DMS114 treated with DMSO at 0.1 percent for 48 hours (cell line): ENCODE measurements around the gene VAMP2.

Experiments used
- DNase-seq: peaks from one replicate; lab custom pipeline; 2025; ENCODE audit not compliant: unreplicated experiment; lab: John Stamatoyannopoulos, UW

VAMP2 gene

GRCh38 chr17:8124350-8125153, 38.2 kb downstream of the VAMP2 start:
- DNase-seq: no peak

- no peak for DNase-seq
These were observed 38.9 kb downstream of the VAMP2 start, which contains the start of gene HES7 for GRCh38 chr17:8123695-8124349. TSS of gene HES7 (minus strand) at chr17:8124106. CDS start at chr17:8124084, 22 bp downstream.

GRCh38 chr17:8122924-8123694, 39.6 kb downstream of the VAMP2 start:
- DNase-seq: no peak

GRCh38 chr17:8122422-8122923, 40.3 kb downstream of the VAMP2 start:
- no peak for DNase-seq

DNA sequence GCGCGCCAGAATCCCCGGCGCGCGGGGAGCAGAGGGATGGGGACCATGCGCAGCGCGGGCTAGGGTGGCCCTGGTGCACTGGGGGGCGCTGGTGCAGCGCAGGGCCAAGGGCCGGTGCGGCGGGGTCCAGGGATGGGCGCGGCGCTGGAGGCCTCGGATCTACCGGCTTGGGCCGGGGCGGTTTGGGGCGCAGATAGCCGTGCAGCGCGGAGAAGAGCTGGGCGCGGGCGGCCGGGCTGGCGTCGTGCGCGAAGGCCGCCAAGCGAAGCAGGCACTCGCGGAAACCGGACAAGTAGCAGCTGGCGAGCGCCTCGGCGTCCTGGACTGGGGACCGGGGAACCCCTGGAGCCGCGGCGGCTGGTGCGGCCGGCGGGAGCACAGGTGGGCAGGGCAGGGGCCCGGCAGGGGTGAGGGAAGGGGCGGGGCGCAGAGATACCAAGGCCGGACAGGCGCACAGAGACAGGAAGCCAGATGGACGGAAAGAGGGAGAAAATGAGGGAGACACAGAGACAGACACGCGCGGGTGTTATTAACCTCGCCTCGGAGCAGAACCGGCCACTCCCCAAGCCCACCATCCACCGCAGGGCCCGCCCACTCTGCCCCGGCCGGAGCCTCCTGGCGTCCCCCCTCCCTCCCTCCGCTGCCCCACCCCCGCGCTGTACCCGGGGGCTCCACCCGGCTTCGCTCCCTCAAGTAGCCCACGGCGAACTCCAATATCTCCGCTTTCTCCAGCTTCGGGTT, 40.9 kb downstream of the VAMP2 start:
- peak; percentile 50 for DNase-seq

- DNase-seq: no peak
These were observed 41.4 kb downstream of the VAMP2 start for GRCh38 chr17:8121407-8121680.

- DNase-seq: peak; percentile 76
These were observed 42.0 kb downstream of the VAMP2 start for GRCh38 chr17:8120520-8121406.

GRCh38 chr17:8119581-8120519, 42.9 kb downstream of the VAMP2 start:
- peak; percentile 90 for DNase-seq

DNA sequence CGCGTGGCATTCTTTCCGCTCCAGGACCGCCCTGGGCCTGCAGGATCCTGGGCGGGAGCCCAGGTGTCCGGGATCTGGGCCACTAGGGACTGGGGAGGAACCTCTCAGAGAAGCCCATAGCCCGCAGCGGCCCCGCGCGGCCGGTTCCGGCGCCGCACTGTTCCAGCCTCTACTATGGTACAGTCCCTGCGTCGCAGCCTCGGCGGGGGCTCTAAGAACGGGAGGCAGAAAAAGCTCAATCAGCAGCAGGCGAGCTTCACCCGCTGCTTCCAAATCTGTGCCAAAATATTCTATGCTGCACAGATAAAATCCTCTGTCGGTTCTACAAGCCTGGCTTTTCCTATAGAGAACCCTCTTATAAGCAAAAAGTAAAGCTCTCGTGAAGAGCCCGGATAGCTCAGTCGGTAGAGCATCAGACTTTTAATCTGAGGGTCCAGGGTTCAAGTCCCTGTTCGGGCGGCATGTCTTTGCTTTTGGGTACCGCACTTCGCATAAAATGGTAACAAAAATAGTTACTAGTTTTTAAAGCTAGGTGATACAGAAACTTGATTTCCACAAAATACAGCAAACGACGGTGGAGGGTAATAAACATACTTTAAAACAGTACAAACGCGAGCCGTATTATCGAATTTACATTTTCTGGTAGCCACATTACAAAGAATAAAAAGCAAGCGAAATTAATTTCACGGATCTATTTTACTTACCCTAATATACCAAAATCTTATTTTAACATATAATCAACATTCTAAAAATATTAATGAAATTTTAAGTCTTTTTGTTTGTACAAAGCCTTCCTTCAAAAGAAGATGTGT, 43.8 kb downstream of the VAMP2 start:
- DNase-seq: peak; percentile 85

- DNase-seq: no peak
These were observed 44.6 kb downstream of the VAMP2 start, which contains the start of gene ALOXE3 for GRCh38 chr17:8117980-8118768. TSS of gene ALOXE3 (minus strand) at chr17:8118514. CDS start at chr17:8117990, 524 bp downstream.

- DNase-seq: no peak
These were observed 45.3 kb downstream of the VAMP2 start for GRCh38 chr17:8117367-8117979.

DNA sequence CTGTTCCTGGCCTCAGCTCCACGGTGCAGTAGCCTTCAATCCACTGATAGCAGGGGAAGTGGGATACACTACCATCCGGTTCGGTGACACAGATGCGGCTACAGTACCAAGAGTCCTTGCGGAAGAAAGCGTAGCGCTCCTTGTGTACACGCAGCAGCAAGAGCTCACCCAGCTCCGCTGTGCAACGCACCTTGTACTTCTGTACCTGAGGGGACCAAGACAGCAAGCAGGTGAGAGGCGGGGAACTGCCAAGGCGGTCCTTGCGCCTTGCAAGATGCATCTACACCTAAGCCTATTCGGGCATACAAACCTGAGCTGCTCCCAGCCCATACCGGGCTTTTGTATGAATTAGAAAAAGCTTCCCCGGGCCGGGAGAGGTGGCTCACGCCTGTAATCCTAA, 46.0 kb downstream of the VAMP2 start:
- no peak for DNase-seq

DNA sequence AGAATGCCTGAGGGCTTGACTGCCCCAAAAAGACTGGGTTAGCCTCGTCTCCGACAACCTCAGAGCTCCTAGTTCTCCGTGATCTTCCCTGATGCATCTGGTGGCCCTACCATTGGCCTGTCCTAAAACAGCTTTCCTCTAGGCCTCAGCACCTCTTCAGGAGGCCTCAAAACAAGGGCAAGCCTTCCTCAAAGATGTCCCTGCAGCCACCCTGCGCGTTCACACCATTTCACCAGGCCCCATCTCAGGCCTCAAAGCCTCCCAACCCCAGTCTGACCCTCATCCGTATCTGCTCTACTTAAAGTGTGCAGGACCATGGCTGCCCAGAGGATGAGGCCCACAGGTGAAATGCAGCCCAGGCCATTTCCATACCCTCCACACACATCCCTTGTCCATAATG, 51.8 kb downstream of the VAMP2 start:
- DNase-seq: no peak

DNA sequence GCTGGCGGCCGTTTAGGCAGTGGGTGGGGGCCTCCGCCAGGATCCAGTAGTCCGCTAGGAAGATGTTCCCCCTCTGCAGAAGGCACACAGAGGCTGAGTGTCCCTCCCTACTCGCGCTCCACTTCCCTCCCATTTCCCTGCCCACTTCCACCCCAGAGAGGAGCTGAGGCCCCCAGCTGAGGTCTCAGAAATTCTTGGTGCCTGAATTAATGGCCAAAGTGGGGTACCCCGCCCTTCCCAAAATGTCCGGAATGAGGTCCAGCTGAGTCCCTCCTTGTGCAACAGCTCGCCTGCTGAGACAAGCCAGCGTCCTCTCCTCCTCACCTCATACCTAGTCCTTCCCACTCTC, 52.3 kb downstream of the VAMP2 start:
- no peak for DNase-seq

DNA sequence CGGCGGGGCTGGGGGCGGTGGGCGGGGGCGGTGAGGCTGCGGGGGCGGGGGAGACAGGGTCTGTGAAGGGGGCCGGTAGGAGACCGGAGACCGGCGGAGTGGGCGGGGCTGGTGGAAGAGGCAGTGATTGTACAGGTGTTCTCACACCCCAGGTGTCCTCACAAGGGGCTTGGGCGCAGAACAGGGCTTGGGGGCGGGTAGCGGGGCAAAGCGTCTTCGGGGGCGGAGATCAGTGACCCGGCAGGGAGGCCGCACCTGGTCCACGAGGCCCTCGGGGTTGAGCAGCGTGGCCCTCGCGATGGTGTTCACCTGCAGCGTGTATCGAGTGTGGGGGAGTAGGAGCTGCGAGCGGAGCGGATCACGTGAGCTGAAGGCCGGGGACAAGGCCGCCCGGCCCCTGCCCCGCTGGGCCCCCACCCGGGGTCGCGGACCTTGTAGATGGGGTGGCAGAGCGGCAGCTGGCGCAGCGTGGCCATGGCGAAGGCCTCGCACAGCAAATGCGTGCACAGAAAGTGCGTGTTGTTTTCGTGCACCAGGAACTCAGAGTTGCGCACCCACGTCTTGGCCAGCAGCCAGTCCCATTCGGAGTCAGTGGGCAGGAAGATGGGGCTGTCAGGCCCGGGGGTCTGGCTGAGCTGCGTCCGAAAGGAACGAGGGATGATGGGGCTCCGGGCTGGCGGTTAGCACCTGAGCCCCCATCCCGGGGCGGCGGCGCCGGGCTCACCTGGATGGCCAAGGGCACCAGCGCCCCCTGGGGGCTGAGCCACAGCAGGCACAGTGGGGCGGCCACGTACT, 52.9 kb downstream of the VAMP2 start:
- no peak for DNase-seq
